Activated naive CD8-positive, alpha-beta T cell (primary cell): Measurements from ENCODE around the gene TMEM98.
"Not testable (repeated sequence)": the region's sequence is repeated elsewhere in the genome, so short reads cannot be mapped to it uniquely, and the experiment has no call there.

Experiments
- H3K27ac Mint-ChIP-seq: one replicate; pipeline ENCODE4 v1.8.0; 2021; ENCODE audit warnings: mixed read lengths
- H3K27me3 Mint-ChIP-seq: one replicate; pipeline ENCODE4 v1.8.0; 2021; ENCODE audit warnings: mixed read lengths
- H3K36me3 Mint-ChIP-seq: one replicate; pipeline ENCODE4 v1.8.0; 2021; ENCODE audit warnings: mixed read lengths
- H3K4me1 Mint-ChIP-seq: one replicate; pipeline ENCODE4 v1.8.0; 2021; ENCODE audit warnings: low read depth, mixed read lengths
- H3K4me3 Mint-ChIP-seq: one replicate; pipeline ENCODE4 v1.8.0; 2021; ENCODE audit warnings: mild to moderate bottlenecking, mixed read lengths
- H3K9me3 Mint-ChIP-seq: one replicate; pipeline ENCODE4 v1.8.0; 2021; ENCODE audit warnings: low read depth, mixed read lengths

TMEM98 gene

DNA sequence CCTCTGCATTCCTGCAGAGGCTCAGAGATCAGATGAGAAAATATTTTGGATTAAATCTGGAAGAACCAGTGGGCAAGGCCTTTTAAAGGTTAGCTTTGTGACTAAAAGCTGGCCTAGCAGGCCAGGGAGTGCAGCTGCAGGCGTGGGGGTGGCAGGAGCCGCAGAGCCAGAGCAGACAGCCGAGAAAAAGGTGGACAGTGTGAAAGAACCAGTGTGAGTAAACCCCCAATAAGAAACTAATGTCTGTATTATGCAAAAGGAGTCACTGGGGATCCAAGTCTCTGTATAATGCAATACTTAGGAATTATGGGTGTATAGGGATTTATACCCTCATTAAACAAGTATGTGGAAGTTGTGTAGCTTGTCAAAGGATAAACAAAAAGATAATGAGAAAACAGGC lies 42.3 kb downstream of the TMEM98 start:
- Mint-ChIP-seq H3K36me3 (no peaks in the 10 kb centered on the region), H3K27me3 (peaks cover 2% of the 10 kb centered on the region), H3K4me1 (peaks cover 2% of the 10 kb centered on the region), H3K27ac (no peak overlapping the region), H3K9me3 (no peaks in the 10 kb centered on the region), H3K4me3 (no peak overlapping the region)

DNA sequence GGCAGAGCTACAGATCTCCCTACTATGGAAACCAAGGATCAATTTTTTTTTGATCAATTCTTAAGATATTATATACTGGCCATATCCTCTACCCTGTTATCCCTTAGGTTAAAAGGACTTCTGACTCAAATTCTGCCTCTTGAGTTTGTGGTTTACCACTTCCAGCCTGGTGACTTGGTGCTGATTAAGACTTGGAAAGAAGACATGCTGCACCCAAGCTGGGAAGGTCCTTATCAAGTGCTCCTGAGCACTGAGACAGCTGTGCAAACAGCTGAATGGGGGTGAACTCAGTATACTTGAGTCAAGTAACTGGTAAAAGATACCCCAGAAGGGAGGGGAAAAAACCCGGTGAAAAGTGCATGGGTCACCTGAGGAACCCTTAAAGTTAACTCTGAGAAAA lies 43.2 kb downstream of the TMEM98 start:
- Mint-ChIP-seq H3K36me3 (no peaks in the 10 kb centered on the region), H3K9me3 (no peaks in the 10 kb centered on the region), H3K27ac (no peak overlapping the region), H3K4me3 (no peak overlapping the region), H3K4me1 (peaks cover 2% of the 10 kb centered on the region), H3K27me3 (no peaks in the 10 kb centered on the region)

DNA sequence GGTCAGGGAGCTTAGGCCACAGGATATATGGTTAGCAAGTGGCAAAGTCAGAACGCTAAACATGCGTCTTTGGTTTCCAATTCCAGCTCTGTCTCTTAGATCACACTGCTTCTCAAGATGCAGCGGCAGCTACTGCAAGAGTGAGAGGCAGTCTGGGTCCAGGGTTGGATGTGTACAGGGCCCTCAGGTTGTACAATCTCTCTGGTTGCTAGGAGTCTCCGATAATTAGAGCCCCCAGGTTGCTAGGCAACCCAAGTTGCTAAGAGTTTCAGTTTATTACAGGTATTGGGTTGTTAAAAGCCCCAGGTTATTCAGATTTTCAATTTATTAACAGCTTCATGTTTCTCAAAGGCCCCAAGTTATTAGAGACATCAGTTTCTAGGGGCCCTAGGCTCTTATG lies 48.2 kb downstream of the TMEM98 start:
- Mint-ChIP-seq H3K27me3 (peaks cover 1% of the 10 kb centered on the region), H3K36me3 (no peaks in the 10 kb centered on the region)

DNA sequence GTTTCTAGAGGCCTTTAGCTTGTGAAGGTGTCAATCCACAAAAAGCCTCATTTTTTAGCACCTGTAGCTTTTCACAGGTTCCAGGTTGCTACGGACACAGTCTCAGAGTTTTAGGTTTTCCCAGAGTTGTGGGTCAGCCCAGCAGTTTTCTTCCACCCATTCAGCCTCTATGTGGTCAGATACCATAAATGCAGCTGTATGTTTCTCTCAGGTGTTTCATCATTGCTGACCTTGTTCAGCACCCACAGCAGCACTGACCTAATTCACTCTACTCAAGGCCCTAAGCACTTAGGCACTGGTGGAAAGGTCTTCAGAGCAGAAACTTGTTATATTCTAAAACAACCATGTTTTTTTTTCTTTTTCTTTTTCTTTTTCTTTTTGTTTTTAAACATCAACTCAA lies 48.7 kb downstream of the TMEM98 start:
- Mint-ChIP-seq H3K4me1 (no peaks in the 10 kb centered on the region), H3K27ac (no peak overlapping the region), H3K4me3 (no peak overlapping the region), H3K36me3 (no peaks in the 10 kb centered on the region), H3K9me3 (no peaks in the 10 kb centered on the region), H3K27me3 (peaks cover 1% of the 10 kb centered on the region)

More for the DNA sequence above, 48.2 kb downstream of the TMEM98 start:
- Mint-ChIP-seq H3K4me3 (no peak overlapping the region), H3K9me3 (no peaks in the 10 kb centered on the region), H3K27ac (no peak overlapping the region), H3K4me1 (peaks cover 1% of the 10 kb centered on the region)

DNA sequence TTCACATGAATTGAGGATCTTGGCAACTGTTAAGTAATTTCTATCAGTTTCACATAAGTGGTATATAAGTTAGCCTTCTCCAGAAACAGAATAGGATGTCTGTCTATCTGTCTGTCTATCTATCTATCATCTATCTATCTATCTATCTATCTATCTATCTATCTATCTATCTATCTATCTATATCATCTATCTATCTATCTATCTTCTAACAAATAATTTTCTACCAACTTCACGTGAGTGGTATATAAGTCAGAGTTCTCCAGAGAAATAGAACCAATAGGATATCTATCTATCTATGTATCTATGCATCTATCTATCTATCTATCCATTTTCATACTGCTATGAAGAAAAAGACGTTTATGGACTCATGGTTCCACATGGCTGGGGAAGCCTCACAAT lies 52.3 kb downstream of the TMEM98 start:
- H3K4me3 Mint-ChIP-seq = no peak overlapping the region
- no peak overlapping the region for H3K27ac Mint-ChIP-seq
- H3K27me3 Mint-ChIP-seq = peaks cover 1% of the 10 kb centered on the region
- no peaks in the 10 kb centered on the region for H3K36me3 Mint-ChIP-seq
- H3K9me3 Mint-ChIP-seq = peaks cover 4% of the 10 kb centered on the region
- no peaks in the 10 kb centered on the region for H3K4me1 Mint-ChIP-seq

DNA sequence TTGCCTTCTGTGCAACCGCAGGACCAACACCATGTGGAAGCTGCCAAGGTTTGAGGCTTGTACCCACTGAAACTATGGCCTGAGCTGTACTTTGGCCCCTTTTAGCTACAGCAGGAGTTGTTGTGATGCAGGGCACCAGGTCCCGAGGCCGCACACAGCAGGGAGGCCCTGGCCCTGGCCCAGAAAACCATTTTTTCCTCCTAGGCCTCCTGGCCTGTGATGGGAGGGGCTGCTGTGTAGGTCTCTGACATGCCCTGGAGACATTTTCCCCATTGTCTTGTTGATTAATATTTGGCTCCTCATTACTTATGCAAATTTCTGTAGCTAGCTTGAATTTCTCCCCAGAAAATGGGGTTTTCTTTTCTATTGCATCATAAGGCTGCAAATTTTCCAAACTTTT lies 53.7 kb downstream of the TMEM98 start:
- not testable (repeated sequence) for H3K36me3 Mint-ChIP-seq, H3K9me3 Mint-ChIP-seq, H3K27ac Mint-ChIP-seq, H3K4me3 Mint-ChIP-seq, H3K27me3 Mint-ChIP-seq, H3K4me1 Mint-ChIP-seq

DNA sequence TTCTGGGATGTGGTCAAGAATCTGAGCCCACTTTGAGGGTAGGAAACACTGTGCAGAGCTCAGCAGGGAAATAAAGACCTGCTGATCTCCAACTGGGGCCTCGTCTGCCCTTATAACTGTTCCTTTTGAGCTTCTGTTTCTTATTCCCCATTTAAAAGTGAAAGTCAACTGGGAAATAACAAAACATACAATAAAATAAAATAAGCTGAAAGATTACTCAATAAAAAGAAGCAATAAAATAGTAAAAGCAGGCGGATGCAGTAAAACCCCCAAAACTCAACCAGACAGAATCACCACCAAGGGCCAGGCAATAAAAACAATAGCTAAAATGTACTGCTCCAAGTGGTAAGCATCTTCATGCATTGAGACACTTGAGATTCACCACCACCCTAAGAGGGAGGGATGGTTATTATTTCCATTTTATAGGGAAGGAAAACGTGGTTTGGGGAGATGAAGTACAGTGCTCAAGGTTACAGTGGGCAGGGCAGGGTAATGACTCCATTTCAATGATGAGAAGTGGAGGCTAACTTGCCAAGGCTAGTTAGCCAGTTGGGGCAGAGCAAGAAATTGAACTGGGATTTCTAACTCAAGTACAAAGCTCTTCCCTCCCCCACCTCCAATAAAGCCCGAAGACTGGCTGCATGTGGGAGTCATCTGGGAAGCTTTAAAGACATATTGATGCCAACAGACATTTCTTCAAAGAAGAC lies 57.2 kb downstream of the TMEM98 start:
- peaks cover 19% of the 10 kb centered on the region for H3K9me3 Mint-ChIP-seq
- no peaks in the 10 kb centered on the region for H3K4me1 Mint-ChIP-seq
- no peak overlapping the region for H3K27ac Mint-ChIP-seq
- no peak overlapping the region for H3K4me3 Mint-ChIP-seq
- H3K27me3 Mint-ChIP-seq = peaks cover 2% of the 10 kb centered on the region
- H3K36me3 Mint-ChIP-seq = no peaks in the 10 kb centered on the region

DNA sequence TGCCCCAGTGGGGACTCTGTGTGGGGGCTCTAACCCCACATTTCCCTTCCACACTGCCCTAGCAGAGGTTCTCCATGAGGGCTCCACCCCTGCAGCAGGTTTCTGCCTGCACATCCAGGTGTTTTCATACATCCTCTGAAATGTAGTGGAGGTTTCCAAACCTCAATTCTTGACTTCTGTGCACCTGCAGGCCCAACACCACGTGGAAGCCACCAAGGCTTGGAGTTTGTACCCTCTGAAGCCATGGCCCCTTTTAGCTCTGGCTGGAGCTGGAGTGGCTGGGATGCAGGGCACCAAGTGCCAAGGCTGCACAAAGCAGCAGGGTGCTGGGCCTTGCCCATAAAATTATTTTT lies 59.5 kb downstream of the TMEM98 start:
- not testable (repeated sequence) for H3K36me3 Mint-ChIP-seq, H3K4me3 Mint-ChIP-seq, H3K27me3 Mint-ChIP-seq, H3K4me1 Mint-ChIP-seq, H3K27ac Mint-ChIP-seq
- peaks cover 14% of the 10 kb centered on the region for H3K9me3 Mint-ChIP-seq

DNA sequence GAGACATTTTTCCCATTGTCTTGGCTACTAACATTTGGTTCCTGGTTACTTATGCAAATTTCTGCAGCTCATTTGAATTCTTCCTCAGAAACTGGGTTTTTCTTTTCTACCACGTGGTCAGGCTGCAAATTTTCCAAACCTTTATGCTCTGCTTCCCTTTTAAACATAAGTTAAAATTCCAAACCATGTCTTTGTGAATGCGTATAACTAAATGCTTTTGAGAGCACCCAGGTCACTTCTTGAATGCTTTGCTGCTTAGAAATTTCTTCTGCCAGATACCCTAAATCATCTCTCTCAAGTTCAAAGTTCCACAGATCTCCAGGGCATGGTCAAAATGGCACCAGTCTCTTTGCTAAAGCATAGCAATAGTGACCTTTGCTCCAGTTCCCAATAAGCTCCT lies 59.9 kb downstream of the TMEM98 start:
- H3K27me3 Mint-ChIP-seq, H3K27ac Mint-ChIP-seq, H3K36me3 Mint-ChIP-seq, H3K4me1 Mint-ChIP-seq, H3K4me3 Mint-ChIP-seq: not testable (repeated sequence)
- H3K9me3 Mint-ChIP-seq = peaks cover 14% of the 10 kb centered on the region

DNA sequence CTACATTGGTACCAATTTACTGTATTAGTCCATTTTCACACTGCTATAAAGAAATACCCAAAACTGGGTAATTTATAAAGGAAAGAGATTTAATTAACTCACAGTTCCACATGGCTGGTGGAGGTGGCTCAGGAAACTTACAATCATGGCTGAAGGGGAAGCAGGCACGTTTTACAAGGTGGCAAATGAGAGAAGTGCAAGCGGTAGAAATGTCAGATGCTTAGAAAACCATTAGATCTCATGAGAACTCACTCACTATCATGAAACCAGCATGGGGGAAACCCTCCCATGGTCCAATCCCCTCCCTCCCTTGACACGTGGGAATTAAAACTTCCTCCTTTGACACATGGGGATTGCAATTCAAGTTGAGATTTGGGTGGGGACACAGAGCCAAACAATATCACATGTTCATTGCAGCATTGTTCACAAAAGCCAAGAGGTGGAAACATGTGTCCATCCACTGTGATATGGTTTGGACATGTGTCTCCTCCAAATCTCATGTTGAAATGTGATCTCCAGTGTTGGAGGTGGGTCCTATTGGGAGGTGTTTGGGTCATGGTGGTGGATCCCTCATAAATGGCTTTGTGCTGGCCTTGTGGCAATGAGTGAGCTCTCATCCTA lies 60.6 kb downstream of the TMEM98 start:
- peaks cover 14% of the 10 kb centered on the region for H3K9me3 Mint-ChIP-seq
- H3K4me1 Mint-ChIP-seq = no peaks in the 10 kb centered on the region
- no peak overlapping the region for H3K27ac Mint-ChIP-seq
- H3K4me3 Mint-ChIP-seq = no peak overlapping the region
- peaks cover 4% of the 10 kb centered on the region for H3K27me3 Mint-ChIP-seq
- no peaks in the 10 kb centered on the region for H3K36me3 Mint-ChIP-seq

DNA sequence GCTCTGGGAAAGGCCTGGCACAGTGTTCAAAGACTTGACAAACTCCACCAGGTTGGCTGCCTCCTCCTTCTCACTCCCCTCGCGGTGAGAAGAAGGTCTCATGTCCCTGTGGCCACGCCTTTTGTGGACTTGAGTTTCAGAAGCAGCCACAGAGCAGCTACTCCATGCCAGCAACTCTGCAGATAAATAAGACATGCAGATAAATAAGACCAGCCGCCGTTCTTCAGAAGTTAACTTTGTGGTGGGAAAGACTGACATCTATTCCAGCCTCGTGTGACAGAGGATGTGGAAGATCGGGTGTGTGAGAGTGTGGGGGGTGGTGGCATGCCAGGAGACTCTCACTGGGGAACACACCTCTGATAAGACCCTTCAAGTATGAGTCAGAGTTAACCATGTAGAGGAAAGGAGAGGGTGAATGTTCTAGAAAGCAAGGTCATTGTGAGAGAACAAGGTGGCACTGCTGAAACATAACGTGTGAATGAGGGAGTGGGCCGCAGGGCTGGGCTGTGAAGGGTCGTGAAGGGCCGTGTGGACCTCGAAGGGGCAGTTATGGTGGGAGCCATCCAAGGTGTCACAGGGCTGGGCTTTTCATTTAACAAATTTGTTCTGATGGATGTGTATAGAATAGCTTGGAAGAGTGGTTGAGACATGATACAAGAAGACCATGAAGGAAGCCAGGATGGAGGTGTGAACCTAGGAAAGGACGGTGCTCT lies 64.5 kb downstream of the TMEM98 start:
- Mint-ChIP-seq H3K36me3 (no peaks in the 10 kb centered on the region), H3K9me3 (peaks cover 14% of the 10 kb centered on the region), H3K4me3 (no peak overlapping the region), H3K4me1 (no peaks in the 10 kb centered on the region), H3K27ac (no peak overlapping the region), H3K27me3 (peaks cover 6% of the 10 kb centered on the region)

DNA sequence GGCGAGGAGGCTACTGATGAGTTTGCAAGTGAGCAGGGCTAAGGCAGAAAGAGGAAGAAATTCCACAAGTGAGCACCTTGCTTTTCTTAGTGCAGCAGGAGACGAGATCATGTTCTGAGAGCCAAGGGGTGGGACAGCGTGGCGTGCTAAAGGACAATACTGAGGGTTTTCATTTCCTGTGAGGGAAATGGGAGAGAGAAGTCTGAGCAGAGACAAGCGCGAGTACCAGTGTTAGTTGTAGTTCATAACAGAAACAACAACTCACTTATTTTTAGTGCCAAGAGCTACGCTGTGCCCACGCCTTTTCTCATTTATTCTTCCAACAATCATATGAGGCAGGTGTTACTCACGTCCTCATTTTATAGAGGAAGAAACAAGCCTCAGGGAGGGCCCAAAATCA lies 66.0 kb downstream of the TMEM98 start:
- Mint-ChIP-seq H3K4me1 (peaks cover 5% of the 10 kb centered on the region), H3K9me3 (peaks cover 4% of the 10 kb centered on the region), H3K27ac (no peak overlapping the region), H3K36me3 (no peaks in the 10 kb centered on the region), H3K27me3 (peaks cover 11% of the 10 kb centered on the region), H3K4me3 (no peak overlapping the region)
